ENCODE results near the gene PRLHR. TPM values are rescaled to one million over a fixed set of nuclear protein-coding genes. Genes with fewer than 3 reads are reported as not detected.

PRLHR gene
- polyA plus RNA-seq, 3 donors, result not detected

- no peak for DNase-seq
Observed at GRCh38 chr10:118587881-118588651, 7.4 kb downstream of the PRLHR start.

DNA sequence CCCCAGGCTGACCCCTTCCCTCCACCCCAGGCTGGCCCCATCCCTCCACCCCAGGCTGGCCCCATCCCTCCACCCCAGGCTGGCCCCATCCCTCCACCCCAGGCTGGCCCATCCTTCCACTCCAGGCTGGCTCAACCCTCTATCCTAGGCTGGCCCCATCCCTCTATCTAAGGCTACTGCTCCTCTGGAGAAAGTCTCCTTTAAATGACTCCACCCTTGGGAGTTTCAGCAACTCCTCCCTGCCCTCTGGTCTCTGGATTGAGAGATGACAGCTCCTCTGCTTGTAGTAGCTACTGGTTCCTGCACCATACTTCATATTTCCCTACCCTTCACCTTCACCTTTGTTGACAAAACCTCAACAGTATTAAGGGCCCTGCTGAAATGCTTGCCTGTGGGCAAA is 8.5 kb downstream of the PRLHR start:
- DNase-seq, result no peak

DNA sequence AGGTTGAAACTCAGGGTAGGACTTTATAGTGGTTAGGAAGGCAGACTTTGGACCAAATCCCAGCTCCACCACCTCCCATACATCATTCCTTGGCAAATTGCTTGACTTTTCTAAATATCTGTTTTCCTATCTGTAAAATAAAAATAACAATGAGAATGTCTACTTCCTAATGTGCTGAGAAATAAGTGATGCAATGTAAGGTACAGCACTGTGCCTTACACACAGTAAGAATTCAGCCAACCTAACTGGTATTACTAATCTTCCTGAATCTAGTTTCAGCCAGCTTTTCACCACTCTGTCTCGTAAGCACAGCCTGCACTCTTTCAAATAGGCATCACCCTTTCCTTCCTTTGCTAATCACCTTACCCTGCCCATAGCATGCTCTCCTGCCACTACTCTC is 9.7 kb downstream of the PRLHR start:
- no peak for DNase-seq

DNA sequence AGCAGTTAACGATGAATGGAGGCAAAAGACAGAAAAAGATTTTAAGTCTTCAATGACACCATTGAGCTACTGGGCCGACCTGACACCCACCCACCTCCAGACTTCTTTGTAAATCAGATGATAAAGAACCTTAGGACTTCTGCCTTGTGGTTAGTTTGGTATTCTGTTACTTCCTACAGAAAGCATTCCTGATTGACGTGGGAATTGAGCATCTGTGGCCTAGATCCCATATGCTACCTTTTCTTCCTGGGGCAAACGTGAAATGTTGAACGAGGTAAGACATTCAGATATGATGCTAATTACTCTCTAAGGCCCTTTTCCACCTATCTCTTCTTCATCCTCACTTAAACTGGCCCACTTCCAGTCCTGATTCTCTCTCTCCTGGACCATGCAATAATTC is 10.2 kb downstream of the PRLHR start:
- DNase-seq, result no peak

GRCh38 chr10:118584181-118584954 is 11.1 kb downstream of the PRLHR start:
- no peak for DNase-seq

DNA sequence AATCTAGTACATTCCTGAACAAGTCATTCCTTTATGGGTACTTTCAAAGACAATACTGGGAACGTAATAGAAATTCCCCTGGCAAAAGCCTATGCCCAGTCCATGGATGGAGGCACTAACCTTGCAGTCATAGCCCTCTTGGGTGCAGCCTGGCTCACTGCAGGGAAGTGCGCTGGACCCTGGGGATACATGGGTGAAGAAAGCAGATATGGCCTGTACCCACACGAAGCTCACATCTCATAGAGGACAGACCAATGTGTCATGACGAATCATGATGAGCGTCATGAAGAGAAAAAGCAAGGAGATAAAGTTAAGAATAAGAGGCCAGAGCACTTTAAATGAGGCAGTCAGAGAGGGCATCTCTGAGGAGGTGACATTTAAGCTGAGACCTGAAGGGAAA is 11.8 kb downstream of the PRLHR start:
- DNase-seq, result no peak

- DNase-seq, result no peak
Observed at GRCh38 chr10:118582511-118582910, 12.9 kb downstream of the PRLHR start.

DNA sequence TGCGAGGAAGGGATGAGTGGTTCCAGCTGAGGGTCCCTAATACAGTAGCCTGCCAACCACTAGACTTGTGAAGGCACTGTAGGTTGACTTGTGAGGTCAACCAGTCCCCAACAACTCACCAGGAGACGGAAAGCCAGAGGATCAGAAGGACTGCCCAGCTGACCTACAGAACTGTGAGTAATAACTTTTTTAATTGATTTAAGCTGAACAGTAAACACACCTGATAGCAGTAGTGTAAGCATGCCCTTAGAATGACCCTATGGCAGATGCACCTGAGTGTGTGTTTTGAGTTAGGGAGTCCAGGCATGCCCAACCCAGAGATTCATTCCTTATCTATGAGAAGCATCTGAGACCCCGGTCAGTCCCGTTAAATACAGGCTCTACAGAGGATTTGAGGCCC is 14.1 kb downstream of the PRLHR start:
- no peak for DNase-seq

- DNase-seq, result no peak
Observed at GRCh38 chr10:118580702-118581101, 14.7 kb downstream of the PRLHR start.

GRCh38 chr10:118573512-118573911 is 21.9 kb downstream of the PRLHR start:
- no peak for DNase-seq

DNA sequence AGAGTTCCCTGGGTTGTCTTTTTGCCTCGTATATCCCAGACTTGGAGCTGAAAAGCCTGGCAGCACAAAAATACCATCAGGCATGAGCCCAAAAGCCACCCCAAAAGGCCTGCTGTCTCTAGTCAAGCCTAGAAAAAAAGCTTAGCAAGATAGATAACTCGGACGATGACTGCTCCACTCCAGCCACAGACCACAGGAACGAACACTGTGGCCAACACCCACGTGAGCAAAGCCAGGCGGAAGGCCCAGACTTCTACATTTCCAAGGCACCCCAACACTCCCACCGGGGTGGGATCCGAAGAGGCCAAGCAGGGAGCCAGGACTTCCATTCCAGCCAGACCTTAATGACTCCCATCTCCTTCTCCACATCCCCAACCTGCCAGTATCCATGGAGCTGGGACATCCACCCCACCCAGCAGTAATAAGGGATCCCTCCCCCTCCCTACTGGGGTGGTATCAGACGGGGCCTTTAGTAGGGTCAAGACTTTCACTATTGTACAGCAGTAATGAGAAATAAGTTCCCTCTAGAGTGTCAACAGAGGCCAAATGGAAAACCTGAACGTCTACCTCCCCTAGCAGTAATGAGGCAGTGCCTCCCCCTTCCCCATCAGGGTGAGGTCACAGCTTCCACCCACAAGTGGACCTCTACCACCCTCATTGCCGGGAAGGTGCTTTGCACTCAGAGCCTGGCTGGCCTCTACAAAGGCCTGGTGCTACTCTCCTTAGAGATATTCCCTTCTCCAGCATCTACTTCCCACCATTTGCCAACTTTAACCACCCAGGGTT is 23.0 kb downstream of the PRLHR start:
- no peak for DNase-seq

DNA sequence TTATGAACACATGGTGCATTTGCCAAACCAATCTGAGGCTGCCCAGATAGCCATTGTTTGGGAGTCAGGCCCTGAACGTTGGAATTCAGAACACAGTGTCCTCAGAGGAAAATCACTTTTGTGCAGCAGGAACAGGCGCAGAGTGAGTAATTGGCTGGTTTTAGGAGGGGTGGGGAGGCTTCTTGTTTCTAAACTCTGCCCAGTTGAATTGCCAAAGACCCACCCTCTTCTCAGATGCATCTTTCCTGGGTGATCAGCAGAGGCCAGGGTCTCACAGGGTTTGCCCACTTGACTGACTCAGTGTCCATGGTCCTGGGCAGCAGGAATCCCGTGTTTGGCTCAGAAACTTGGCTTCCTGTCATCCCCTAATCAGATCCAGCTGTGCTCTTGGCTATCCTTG is 24.3 kb downstream of the PRLHR start:
- no peak for DNase-seq

- DNase-seq, result no peak
Observed at GRCh38 chr10:118570591-118570990, 24.9 kb downstream of the PRLHR start.

DNA sequence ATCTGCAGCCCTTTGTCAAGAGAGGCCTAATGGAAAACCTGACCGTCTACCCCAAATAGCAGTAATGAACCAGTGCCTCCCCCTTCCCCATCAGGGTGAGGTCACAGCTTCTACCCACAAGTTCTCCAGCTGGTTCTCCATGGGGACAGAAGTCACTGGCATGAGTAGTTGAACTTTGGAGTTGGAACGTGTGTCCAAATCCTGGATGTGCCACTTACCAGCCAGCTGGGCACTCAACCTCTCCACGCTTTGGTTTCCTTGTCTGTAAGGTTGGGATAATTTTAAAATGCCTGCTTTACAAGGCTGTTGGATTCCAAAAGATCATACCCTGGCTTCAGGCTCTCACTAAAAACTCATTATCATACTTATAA is 25.6 kb downstream of the PRLHR start:
- no peak for DNase-seq

DNA sequence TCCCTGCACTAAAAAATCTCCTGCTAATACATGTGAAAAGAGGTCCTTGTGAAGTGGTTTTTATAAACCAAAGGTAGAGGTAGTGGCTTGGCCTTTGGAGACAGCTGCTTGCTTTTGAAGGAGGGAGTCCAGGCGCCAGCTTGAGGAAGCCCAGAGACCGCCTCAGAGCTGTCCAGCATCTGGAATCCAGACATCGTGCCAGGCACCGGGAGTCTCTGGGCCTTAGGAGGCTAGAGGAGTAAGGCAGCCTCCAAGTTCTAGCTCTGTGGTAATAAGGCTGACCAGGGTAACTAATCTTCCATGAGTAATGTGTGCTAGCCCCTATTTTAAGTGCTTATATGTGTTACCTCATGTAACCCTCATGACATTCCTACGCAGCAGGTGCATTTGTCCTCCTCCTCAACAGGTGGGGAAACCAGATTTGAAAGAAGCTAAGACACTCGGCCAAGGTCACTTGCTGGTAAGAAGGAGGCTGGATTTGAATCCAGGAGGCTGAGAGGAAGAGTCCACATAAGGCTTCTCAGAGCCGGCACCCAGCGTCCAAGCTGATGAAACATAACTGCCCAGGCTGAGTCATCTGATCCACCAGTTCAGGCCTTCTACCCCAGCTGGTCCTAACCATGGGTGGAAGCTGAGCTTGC is 26.1 kb downstream of the PRLHR start:
- no peak for DNase-seq

- DNase-seq, result peak; percentile 71
Observed at GRCh38 chr10:118568327-118568848, 27.1 kb downstream of the PRLHR start.

- no peak for DNase-seq
Observed at GRCh38 chr10:118567701-118568248, 27.7 kb downstream of the PRLHR start.

DNA sequence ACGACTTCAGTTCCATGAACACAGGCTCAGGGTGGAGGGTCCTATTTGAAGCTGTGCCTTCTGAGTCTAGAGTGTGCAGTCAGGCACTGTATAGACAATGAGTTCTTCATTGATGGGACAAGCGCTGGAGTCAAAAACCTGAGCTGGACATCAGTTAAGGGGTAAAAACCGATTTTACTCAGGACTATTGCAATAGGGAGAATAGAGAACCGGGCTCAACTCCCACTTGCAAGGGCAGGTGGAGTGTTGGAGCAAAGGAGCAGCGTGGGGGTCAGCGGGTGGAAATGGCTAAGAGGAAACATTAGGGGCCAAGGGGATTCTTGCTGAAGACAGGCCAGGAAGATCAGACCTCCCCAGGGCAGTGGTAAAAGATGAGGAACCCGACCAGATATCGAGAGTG is 28.5 kb downstream of the PRLHR start:
- no peak for DNase-seq

DNA sequence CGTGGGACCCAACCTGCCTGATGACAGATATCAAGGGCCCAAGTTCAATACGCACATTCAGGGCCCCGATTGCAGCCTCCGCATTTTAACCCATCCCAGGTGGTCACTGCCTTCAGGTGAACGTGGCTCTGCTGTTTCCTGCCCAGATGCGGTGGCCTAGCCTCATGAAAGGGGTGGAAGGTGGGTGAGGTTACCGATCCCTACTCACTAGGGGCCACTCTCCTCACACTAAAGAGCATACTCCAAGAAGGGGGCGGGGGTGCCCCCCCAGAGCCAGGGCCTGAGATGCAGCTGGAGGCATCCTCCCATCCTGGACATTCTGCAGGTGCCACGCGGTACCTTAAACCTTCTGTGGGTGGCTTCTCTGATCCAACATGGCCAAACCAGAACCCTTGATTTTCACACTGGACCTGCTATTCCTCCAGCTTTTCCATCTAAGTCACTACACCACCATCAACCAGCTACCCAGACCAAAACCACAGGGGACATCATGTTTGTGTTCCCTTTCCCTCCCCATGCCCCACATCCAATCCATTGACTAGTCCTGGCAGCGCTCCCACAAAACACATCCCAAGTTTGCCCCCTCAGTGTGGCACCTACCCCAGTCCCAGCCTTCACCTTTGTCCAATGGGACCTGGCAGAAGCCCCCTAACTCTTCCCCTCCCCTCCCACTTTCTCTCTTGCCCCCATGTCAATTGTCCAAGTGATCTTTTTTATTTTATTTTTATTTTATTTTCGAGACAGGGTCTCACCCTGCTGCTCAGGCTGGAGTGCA is 30.0 kb downstream of the PRLHR start:
- DNase-seq, result no peak

DNA sequence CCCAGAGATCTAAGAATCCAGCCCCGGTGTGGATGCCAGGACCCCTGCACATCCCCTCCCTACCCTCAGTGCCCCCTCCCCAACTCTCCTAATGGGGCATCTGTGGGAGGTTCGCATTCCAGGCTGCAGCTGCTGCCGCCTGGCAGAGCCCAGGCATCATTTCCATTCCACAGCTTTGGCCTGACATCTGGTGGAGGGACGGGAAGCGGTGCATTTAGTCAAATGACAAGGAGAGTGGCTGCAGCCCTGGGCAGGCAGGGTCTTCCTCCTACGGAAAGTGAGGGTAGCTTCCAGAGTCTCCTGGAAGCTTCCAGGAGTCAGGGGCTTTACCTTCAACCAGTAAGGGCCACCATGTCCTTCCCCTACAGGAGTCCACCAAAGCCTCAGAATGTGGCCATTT is 30.8 kb downstream of the PRLHR start:
- peak; percentile 55 for DNase-seq

DNA sequence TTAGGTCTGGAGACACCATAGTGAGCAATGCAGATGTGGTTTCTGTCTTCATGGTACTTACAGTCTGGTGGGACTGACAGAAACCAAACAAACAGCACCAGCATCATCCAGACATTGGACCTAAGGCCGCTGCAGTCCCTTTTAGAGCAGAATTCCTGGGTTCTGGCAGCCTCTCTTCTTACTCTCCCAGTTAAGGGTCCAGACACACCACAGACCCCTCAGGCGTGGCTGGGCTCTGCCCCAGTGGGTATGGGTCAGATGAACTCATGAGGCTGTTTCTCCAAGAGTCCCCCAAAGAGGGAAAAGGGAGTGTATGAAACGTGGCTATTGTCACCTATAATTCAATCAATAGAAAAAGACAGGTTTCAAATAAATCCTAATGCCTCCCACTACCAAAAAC is 31.3 kb downstream of the PRLHR start:
- DNase-seq, result no peak
